Stimulated activated CD4-positive, alpha-beta T cell treated with anti-CD3 and anti-CD28 coated beads, Interleukin-4, amount 100 ng/mL, for 24 hours (primary cell): ENCODE data around the gene IFNL3.
A peak's percentile ranks its signal among the peaks of the same experiment; 100 is the strongest.

Source experiments
- DNase-seq: peaks from one replicate; pipeline ENCODE4 v3.0.0-alpha.2; 2020

The IFNL3 gene

GRCh38 chr19:39212375-39212742 lies 32.4 kb downstream of the IFNL3 start:
- peak; percentile 64 for DNase-seq

DNA sequence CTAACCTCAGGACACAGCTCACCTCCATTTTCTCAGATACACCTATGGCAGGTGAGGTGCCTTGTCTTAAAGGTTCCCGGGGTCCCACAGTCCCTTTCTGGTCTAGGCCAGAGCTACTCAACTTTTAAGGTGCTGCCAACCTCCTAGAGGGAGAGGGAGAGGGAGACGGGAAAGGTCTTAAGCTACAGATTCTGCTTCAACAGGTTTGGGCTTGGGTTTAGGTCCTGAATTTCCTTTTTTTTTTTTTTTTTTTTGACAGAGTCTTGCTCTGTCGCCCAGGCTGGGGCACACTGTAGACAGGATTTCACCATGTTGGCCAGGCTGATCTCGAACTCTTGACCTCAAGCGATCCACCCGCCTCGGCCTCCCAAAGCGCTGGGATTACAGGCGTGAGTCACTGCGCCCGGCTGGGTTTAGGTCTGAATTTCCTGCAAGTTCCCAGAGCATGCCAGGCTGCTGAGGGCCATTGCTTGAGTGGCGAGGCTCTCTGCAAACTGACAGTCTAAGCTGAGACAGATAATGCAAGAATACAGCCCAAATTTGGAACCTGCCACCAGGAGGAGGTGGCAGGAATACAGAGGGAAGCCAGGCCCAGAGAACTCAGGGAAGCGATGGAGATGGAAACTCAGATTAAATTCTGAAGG lies 33.0 kb downstream of the IFNL3 start:
- no peak for DNase-seq

- no peak for DNase-seq
These were observed 35.6 kb downstream of the IFNL3 start for GRCh38 chr19:39209196-39209595.

DNA sequence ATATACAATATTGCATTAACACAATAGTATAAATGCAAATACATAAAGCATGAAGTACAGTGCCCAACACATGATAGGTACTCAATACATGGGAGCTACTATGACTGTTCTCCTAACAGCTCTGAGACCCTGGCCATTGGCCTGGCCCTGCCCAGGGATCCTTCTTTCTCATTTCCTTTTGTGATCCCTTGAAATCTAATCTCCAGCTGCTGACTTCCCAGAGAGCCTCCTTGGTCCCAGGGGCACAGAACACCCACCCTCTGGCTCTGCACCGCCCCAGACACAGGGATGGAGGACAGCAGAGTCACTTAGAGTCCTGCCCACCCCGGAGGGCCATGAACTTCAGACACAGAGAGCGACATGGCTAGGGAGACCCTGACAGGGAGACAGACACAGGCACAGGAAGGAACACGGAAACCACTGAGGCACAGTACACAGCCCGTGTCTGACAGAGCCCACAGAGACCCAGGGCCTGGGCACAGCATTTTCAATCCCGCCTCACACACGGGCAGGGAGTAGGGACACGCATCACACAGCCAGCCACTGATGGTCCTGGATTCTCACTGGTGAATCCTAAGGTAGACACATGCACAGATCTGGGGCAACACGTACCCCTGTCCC lies 36.5 kb downstream of the IFNL3 start:
- DNase-seq = no peak

DNA sequence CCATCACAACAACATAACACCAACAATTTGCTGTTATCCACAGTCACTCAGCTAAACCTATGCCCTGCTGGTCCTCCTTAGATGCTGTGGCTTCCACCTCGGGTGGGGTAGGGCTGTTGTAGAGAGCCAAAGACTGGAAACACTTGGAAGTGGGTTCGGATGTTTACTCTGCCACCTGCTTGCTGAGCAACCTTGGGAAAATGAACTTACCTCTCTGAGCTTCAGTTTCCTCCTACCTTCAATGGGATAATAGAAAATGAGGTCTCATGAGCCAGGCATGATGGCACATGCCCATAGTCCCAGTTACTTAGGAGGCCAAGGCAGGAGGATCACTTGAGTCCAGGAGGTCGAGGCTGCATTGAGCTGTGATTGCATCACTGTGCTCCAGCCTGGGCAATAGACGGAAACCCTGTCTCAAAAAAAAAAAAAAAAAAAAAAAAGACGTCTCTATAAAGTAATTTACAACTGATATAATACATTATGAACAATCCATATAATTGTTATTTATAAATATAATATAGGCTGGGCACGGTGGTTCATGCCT lies 37.4 kb downstream of the IFNL3 start:
- no peak for DNase-seq

- no peak for DNase-seq
These were observed 38.7 kb downstream of the IFNL3 start for GRCh38 chr19:39206122-39206521.

GRCh38 chr19:39205449-39205764 lies 39.4 kb downstream of the IFNL3 start:
- no peak for DNase-seq

DNA sequence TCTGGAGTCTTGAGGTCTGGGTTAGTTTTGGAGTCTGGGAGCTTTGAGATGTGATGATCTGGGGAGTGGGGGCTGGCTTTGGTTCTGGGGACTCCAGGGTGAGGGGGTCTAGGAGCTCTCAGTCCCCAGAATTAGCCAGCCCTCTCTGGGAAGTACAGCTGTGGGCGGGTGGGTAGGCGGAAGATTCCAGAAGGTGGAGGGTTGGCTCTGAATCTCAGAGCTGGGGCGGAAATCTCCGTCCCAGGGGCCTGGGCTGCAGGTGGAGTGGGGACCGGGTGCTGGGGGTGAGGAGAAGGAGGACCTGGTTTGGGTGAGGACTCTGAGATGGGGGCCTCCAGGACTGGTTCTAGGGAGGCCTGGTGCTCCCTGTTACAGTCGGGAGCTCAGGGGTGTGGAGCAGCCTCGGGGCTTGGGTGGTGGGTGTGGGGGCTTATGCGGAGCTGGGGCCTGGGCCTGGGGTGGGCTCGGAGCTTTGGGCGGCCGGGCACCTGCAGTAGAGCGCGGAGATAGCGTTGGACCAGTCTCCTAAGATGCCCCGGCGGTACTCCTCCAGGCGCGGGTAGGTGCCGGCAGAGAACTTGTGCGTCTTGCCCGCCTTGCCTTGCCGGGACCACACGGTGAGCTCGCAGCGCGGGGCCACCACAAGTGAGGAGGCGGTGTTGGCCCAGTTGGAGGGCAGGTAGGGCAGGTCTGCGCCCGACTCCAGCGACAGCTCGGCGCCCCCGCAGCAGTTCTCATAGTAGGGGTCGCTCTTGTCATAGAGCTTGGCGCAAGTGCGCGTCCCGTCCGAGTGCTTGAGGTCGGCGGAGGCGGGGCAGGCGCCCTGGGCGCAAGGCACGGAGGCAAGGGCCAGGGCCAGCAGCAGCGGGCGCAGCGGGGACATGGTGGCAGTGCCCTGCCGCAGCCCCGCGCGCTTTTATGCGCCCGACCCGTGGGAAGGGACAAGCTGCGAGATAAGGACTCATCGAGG lies 41.1 kb downstream of the IFNL3 start, which contains the start of gene SYCN:
Gene SYCN, minus strand, starts transcription at position 892 of the 970 bp plus-strand sequence. Its CDS starts 9 bp downstream, at position 883.
- no peak for DNase-seq

- DNase-seq = no peak
These were observed 41.8 kb downstream of the IFNL3 start for GRCh38 chr19:39202998-39203355.

- no peak for DNase-seq
These were observed 44.0 kb downstream of the IFNL3 start for GRCh38 chr19:39200803-39201115.

GRCh38 chr19:39200066-39200802 lies 44.6 kb downstream of the IFNL3 start:
- no peak for DNase-seq

DNA sequence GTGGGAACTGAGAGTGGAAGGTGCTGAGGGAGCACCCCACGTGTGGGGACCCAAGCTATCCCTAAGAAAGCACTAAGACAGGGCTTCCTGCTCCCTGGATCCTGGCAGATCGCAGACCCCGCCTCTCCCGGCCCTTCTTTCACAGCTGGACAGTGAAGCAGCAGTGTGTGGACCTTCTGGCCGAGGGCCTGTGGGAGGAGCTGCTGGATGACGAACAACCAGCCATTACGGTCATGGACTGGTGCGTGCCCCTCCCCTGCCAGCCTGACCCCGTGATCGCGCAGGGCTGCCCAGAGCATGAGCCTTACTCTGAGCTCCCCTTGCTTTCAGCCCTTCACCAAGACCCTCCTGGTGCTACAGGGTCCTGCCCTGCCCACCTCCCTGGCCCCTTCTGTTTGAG lies 45.8 kb downstream of the IFNL3 start:
- no peak for DNase-seq

DNA sequence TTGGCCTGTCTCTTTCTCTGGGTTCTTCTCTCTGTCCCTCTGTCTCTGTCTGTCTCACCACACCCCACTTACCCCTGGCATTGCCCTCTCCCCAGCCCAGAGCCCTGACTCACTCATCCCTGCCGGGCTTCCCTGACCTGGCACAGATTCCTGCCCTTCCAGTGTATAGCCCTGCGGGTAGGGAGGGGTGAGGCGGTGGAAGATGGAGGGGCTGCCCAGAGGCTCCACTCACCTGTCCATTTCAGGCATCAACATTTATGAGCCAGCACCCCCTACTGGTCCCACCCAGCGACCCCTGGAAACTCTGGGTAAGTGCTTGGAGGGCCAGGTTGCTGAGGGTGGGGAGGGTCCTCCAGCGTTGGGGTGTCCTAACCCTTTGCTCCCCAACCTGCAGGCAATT lies 47.0 kb downstream of the IFNL3 start:
- no peak for DNase-seq

DNA sequence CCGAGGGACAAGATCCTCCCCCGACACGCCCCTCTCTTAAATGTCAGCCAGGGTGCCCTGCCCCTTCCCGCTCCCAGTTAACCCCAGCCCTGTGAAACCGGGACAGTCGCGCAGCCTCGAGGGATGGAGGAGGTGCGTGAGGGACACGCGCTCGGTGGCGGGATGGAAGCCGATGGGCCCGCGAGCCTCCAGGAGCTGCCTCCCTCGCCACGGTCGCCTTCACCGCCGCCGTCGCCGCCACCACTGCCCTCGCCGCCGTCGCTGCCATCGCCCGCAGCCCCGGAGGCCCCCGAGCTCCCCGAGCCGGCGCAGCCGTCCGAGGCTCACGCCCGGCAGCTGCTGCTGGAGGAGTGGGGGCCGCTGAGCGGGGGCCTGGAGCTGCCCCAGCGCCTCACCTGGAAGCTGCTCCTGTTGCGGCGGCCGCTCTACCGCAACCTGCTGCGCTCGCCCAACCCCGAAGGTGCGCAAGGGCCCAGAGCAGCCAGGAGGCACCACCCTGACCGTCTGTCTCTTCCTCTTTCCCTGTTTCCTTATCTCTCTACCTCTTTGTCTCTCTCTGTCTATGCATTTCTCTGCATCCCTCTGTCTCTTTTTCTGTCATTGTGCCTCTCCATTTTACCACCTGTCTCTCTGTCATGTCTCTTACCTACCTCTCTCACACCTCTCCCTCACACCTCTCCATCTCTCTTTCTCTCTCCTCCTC lies 47.8 kb downstream of the IFNL3 start, which contains the start of gene NCCRP1:
Gene NCCRP1, plus strand, starts transcription at position 105 of the 703 bp plus-strand sequence. Its CDS starts 19 bp downstream, at position 124.
- no peak for DNase-seq

- no peak for DNase-seq
These were observed 48.5 kb downstream of the IFNL3 start for GRCh38 chr19:39196320-39196719.

- no peak for DNase-seq
These were observed 49.1 kb downstream of the IFNL3 start for GRCh38 chr19:39195755-39196154.

DNA sequence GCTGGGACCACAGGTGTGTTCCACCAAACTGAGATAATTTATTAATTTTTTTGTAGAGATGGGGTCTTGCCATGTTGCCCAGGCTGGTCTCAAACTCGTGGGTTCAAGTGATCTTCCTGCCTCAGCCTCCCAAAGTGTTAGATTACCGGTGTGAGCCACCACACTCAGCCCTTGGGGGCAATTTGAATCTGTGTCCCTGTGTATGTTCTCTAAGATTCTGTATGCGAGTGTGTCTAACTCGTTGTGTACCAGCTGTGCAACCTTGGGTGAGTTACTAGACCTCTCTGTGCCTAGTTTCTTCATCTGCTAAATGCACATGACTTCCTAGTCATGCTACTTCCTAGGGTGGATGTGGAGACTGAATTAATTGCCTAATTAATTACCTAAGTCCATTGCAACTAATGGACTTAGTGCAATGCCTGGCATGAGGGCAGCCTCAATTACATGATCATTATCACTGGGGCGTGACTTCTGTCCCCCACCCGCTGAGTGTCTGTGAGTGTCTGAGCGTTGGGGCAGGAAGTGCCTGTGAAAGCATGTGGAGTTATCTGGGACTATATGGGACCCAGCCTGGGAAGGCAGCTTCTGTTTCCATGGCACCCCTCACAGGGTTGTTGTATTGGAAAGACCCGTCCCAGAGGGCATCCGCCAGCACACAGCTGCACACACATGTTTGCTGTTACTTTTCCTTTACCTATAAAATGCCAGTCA lies 49.8 kb downstream of the IFNL3 start:
- no peak for DNase-seq

GRCh38 chr19:39193803-39194202 lies 51.0 kb downstream of the IFNL3 start:
- no peak for DNase-seq
